Chondrocyte (in vitro differentiated cells): ENCODE measurements around the gene PAK4. TPM values are rescaled to one million over a fixed set of nuclear protein-coding genes. Genes with fewer than 3 reads are reported as not detected.

ENCODE experiments used
- DNase-seq: peaks from one replicate; pipeline ENCODE4 v3.0.0; 2021; ENCODE audit warnings: mixed read lengths, low spot score
- H3K27ac Mint-ChIP-seq: one replicate; pipeline ENCODE4 v1.8.0; 2021; ENCODE audit warnings: mild to moderate bottlenecking, moderate library complexity, mixed read lengths; ENCODE audit not compliant: unreplicated experiment
- H3K27me3 Mint-ChIP-seq: 2 replicates; pipeline ENCODE4 v1.8.0; 2021; ENCODE audit warnings: low read depth, mixed read lengths
- H3K36me3 Mint-ChIP-seq: 2 replicates; pipeline ENCODE4 v1.8.0; 2021; ENCODE audit warnings: low read depth, mixed read lengths
- H3K4me1 Mint-ChIP-seq: 2 replicates; pipeline ENCODE4 v1.8.0; 2021; ENCODE audit warnings: low read depth, mild to moderate bottlenecking, mixed read lengths
- H3K4me3 Mint-ChIP-seq: one replicate; pipeline ENCODE4 v1.8.0; 2021; ENCODE audit warnings: mild to moderate bottlenecking, moderate library complexity, mixed read lengths; ENCODE audit not compliant: unreplicated experiment
- H3K9me3 Mint-ChIP-seq: 2 replicates; pipeline ENCODE4 v1.8.0; 2021; ENCODE audit warnings: low read depth, mixed read lengths
- CTCF ChIP-seq: fragments of 200-600 bp; sonication (generic); IDR thresholded peaks from 2 replicates; pipeline ENCODE4 v1.5.0; 2021; ENCODE audit warnings: antibody characterized with exemption, mild to moderate bottlenecking, moderate library complexity
- total RNA-seq: library from RNA; stranded (reverse); gene quantifications from 3 replicates; pipeline ENCODE4 v1.2.1, GENCODE V29; 2021

The PAK4 gene
- total RNA-seq, 1 donor from 2014 or later, result 14.4 TPM

- H3K27ac Mint-ChIP-seq, result no peak overlapping the region
- no peaks in the 10 kb centered on the region for H3K27me3 Mint-ChIP-seq
- H3K4me3 Mint-ChIP-seq, result no peak overlapping the region
- H3K36me3 Mint-ChIP-seq, result peaks cover 10% of the 10 kb centered on the region
- no peak for TF ChIP-seq CTCF
- no peaks in the 10 kb centered on the region for H3K9me3 Mint-ChIP-seq
- DNase-seq, result no peak
- no peaks in the 10 kb centered on the region for H3K4me1 Mint-ChIP-seq
Observed at GRCh38 chr19:39174142-39174541, 48.6 kb downstream of the PAK4 start.

DNA sequence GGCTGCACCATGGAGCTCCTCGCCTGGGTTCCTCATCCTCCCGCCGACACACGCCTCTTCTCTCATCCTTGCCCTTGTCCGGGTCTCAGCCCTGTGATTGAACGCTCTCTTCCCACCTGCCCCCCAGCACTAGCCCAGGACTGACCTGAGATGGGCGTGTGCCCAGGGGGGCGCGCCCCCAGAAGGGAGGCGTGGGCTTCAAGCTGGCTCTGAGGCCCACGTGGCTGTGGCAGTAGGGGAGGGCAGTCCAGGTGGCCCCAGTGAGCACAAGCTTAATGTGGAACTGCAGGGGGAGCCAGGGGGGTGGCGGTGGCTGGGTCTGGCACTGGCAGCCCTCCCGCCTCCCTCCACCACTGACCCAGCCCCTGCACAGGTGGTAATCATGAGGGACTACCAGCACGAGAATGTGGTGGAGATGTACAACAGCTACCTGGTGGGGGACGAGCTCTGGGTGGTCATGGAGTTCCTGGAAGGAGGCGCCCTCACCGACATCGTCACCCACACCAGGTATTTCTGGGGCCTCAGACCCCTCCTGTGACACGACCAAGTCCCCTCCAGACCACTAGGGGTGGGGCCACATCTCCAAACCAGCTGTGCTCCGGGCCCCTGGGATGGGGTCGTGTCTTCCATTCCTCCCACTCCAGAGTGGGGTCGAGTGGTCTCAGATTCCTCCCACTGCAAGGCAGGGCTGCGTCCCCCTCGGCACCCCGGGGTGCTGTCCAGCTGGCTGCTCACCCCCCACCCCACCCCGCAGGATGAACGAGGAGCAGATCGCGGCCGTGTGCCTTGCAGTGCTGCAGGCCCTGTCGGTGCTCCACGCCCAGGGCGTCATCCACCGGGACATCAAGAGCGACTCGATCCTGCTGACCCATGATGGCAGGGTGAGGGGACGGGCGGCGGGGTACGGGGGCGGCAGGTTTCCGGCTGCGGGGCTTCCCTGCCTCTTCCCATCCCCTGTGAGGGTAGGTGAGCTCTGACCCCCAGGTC lies 49.3 kb downstream of the PAK4 start:
- Mint-ChIP-seq H3K9me3 (no peaks in the 10 kb centered on the region), H3K36me3 (peaks cover 8% of the 10 kb centered on the region), H3K4me3 (no peak overlapping the region), H3K4me1 (no peaks in the 10 kb centered on the region), H3K27me3 (no peaks in the 10 kb centered on the region), H3K27ac (no peak overlapping the region)
- no peak for DNase-seq
- no peak for TF ChIP-seq CTCF

- Mint-ChIP-seq H3K27ac (no peak overlapping the region), H3K4me3 (no peak overlapping the region), H3K4me1 (no peaks in the 10 kb centered on the region), H3K9me3 (no peaks in the 10 kb centered on the region), H3K36me3 (peaks cover 7% of the 10 kb centered on the region), H3K27me3 (no peaks in the 10 kb centered on the region)
- no peak for DNase-seq
- TF ChIP-seq CTCF, result no peak
Observed at GRCh38 chr19:39175564-39175963, 50.0 kb downstream of the PAK4 start.

GRCh38 chr19:39177110-39177699 lies 51.6 kb downstream of the PAK4 start:
- no peak for DNase-seq
- Mint-ChIP-seq H3K27ac (no peak overlapping the region), H3K27me3 (no peaks in the 10 kb centered on the region), H3K4me3 (no peak overlapping the region), H3K36me3 (peaks cover 7% of the 10 kb centered on the region), H3K9me3 (no peaks in the 10 kb centered on the region), H3K4me1 (no peaks in the 10 kb centered on the region)
- no peak for TF ChIP-seq CTCF

DNA sequence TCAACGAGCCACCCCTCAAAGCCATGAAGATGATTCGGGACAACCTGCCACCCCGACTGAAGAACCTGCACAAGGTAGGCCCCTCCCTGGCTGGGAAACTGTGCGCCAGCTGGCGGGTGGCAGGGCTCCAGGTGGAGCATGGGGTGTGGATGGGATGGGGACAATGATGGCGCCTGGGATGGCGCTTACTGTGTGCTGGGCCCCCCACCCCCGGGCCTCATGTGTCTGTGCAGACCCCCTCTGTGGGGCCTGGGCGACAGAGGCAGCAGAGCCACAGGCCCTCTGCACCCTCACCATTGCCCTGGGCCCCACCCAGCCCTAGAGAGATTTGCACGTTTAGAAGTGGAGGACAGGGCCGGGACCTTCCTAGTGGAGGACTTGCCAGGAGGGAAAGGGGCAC lies 52.1 kb downstream of the PAK4 start:
- H3K4me3 Mint-ChIP-seq, result no peak overlapping the region
- TF ChIP-seq CTCF, result no peak
- no peaks in the 10 kb centered on the region for H3K4me1 Mint-ChIP-seq

More for the DNA sequence above, 52.1 kb downstream of the PAK4 start:
- H3K27ac Mint-ChIP-seq, result no peak overlapping the region
- no peaks in the 10 kb centered on the region for H3K9me3 Mint-ChIP-seq
- peaks cover 7% of the 10 kb centered on the region for H3K36me3 Mint-ChIP-seq
- no peak for DNase-seq
- no peaks in the 10 kb centered on the region for H3K27me3 Mint-ChIP-seq
